H1 (cell line): ENCODE data around the gene SV2B. TPM values are rescaled to one million over a fixed set of nuclear protein-coding genes. Genes with fewer than 3 reads are reported as not detected.

Source experiments
- CTCF ChIA-PET: fragments of 300-600 bp; sonication (Branson Sonifier 250); formaldehyde crosslinking; loops from one replicate; lab custom pipeline; 2021; ENCODE audit not compliant: partially characterized antibody; lab: Charles Lee
- POLR2A ChIA-PET: fragments of 300-600 bp; sonication (Branson Sonifier 250); formaldehyde crosslinking; loops from one replicate; lab custom pipeline; 2021; ENCODE audit warnings: inconsistent platforms; ENCODE audit not compliant: partially characterized antibody; lab: Charles Lee
- DNase-seq, 2 experiments: peaks; one replicate each; pipeline versions ENCODE4 v3.0.0 to v3.0.0-alpha.2; 2010 to 2022; ENCODE audit warnings: low spot score in 2 of 2, low read depth in 1 of 2, mixed read lengths in 1 of 2
- FAIRE-seq: peaks from 2 replicates; lab custom pipeline; 2011; peaks lifted over from hg19 to GRCh38; lab: Jason Lieb, UNC
- H2AFZ ChIP-seq: 2 replicates; pipeline ENCODE4 v1.8.1; 2012; ENCODE audit warnings: low read length, inconsistent platforms
- H2AK5ac ChIP-seq: 2 replicates; pipeline ENCODE4 v1.6.1; 2013; ENCODE audit warnings: low read depth, low read length
- H2BK120ac ChIP-seq: replicated peaks from 2 replicates; pipeline ENCODE3; 2013; ENCODE audit warnings: low read depth, low read length, inconsistent platforms
- H2BK12ac ChIP-seq: 2 replicates; pipeline ENCODE4 v1.6.1; 2013; ENCODE audit warnings: low read depth, low read length
- H2BK15ac ChIP-seq: 2 replicates; pipeline ENCODE4 v1.6.1; 2013; ENCODE audit warnings: low read length
- H2BK20ac ChIP-seq: 2 replicates; pipeline ENCODE4 v1.6.1; 2013; ENCODE audit warnings: low read length
- H2BK5ac ChIP-seq: 2 replicates; pipeline ENCODE4 v1.6.1; 2013; ENCODE audit warnings: low read depth, low read length
- H3K14ac ChIP-seq: 2 replicates; pipeline ENCODE4 v1.6.1; 2013; ENCODE audit warnings: inconsistent platforms; ENCODE audit not compliant: insufficient read length
- H3K18ac ChIP-seq: 2 replicates; pipeline ENCODE4 v1.6.1; 2013; ENCODE audit warnings: low read length; ENCODE audit errors: extremely low read depth
- H3K23ac ChIP-seq: 2 replicates; pipeline ENCODE4 v1.6.1; 2013; ENCODE audit warnings: inconsistent platforms; ENCODE audit not compliant: insufficient read length
- H3K23me2 ChIP-seq: 2 replicates; pipeline ENCODE4 v1.6.1; 2013; ENCODE audit warnings: low read depth, low read length
- H3K27ac ChIP-seq: 2 replicates; pipeline ENCODE4 v1.6.1; 2011; ENCODE audit warnings: low read depth, low read length, inconsistent platforms
- H3K27me3 ChIP-seq, 4 experiments: replicated peaks in 1 of 4; 1 replicate in 1 of 4; 2 replicates in 3 of 4; pipeline versions ENCODE4 v1.6.1 to v1.8.1; 2011 to 2013; ENCODE audit warnings: low read length in 3 of 4, mild to moderate bottlenecking in 3 of 4, inconsistent platforms in 2 of 4, mixed read lengths in 2 of 4, moderate library complexity in 1 of 4; ENCODE audit not compliant: control insufficient read depth in 3 of 4, insufficient read depth in 3 of 4; ENCODE audit errors: extremely low read depth in 1 of 4
- H3K36me3 ChIP-seq, 4 experiments: 2 replicates each; pipeline versions ENCODE4 v1.6.1 to v1.8.1; 2011 to 2013; ENCODE audit warnings: mild to moderate bottlenecking in 4 of 4, low read length in 3 of 4, moderate library complexity in 2 of 4, control low read depth in 1 of 4, inconsistent platforms in 1 of 4; ENCODE audit not compliant: insufficient read depth in 4 of 4, control insufficient read depth in 2 of 4
- H3K4ac ChIP-seq: replicated peaks from 2 replicates; pipeline ENCODE3; 2013; ENCODE audit warnings: low read length, low read depth, mixed read lengths, inconsistent platforms; ENCODE audit not compliant: insufficient read length
- H3K4me1 ChIP-seq, 4 experiments: replicated peaks in 1 of 4; 1 replicate in 1 of 4; 2 replicates in 3 of 4; pipeline versions ENCODE4 v1.6.1 to v1.8.1; 2011 to 2013; ENCODE audit warnings: low read length in 3 of 4, inconsistent platforms in 2 of 4, mixed read lengths in 1 of 4; ENCODE audit not compliant: insufficient read depth in 4 of 4, control insufficient read depth in 3 of 4
- H3K4me2 ChIP-seq, 2 experiments: 2 replicates each; pipeline versions ENCODE4 v1.6.1 to v1.8.1; 2011 to 2013; ENCODE audit warnings: low read depth in 2 of 2, low read length in 2 of 2, control low read depth in 1 of 2, inconsistent platforms in 1 of 2, mild to moderate bottlenecking in 1 of 2; ENCODE audit not compliant: insufficient read depth in 1 of 2
- H3K4me3 ChIP-seq, 4 experiments: fragments of 200-600, 300-600 bp in 1 of 4; sonication (generic), shearing (Covaris generic), sonication (Bioruptor Twin) in 1 of 4; 2 replicates each; pipeline versions ENCODE4 v1.5.1 to v1.8.1; 2011 to 2016; ENCODE audit warnings: low read length in 4 of 4, low read depth in 3 of 4, control low read depth in 2 of 4, inconsistent platforms in 2 of 4, mild to moderate bottlenecking in 2 of 4, mixed read lengths in 1 of 4, moderate library complexity in 1 of 4; ENCODE audit not compliant: insufficient read depth in 2 of 4; ENCODE audit errors: extremely low read depth in 1 of 4
- H3K56ac ChIP-seq: replicated peaks from 2 replicates; pipeline ENCODE3; 2013; ENCODE audit warnings: low read depth, mild to moderate bottlenecking, mixed read lengths, low read length, inconsistent platforms; ENCODE audit not compliant: insufficient read length
- H3K79me1 ChIP-seq: 2 replicates; pipeline ENCODE4 v1.6.1; 2013; ENCODE audit warnings: low read depth, low read length, control low read depth
- H3K79me2 ChIP-seq, 2 experiments: 2 replicates each; pipeline versions ENCODE4 v1.6.1 to v1.8.1; 2012 to 2013; ENCODE audit warnings: low read length in 2 of 2, mild to moderate bottlenecking in 2 of 2, inconsistent platforms in 1 of 2; ENCODE audit not compliant: insufficient read depth in 2 of 2, control insufficient read depth in 1 of 2
- H3K9ac ChIP-seq, 4 experiments: replicated peaks in 1 of 4; 1 replicate in 1 of 4; 2 replicates in 3 of 4; pipeline versions ENCODE4 v1.6.1 to v1.8.1; 2011 to 2013; ENCODE audit warnings: low read depth in 3 of 4, low read length in 3 of 4, control low read depth in 2 of 4, mild to moderate bottlenecking in 2 of 4, moderate library complexity in 2 of 4, inconsistent platforms in 1 of 4; ENCODE audit errors: extremely low read depth in 1 of 4
- H3K9me3 ChIP-seq, 2 experiments: 2 replicates each; pipeline versions ENCODE4 v1.6.1 to v1.8.1; 2012 to 2013; ENCODE audit warnings: mild to moderate bottlenecking in 2 of 2, moderate library complexity in 2 of 2, control low read depth in 1 of 2, inconsistent platforms in 1 of 2, low read depth in 1 of 2, low read length in 1 of 2, mixed read lengths in 1 of 2; ENCODE audit not compliant: insufficient read depth in 2 of 2
- H4K20me1 ChIP-seq, 2 experiments: replicated peaks in 1 of 2; 2 replicates each; pipeline versions ENCODE3 to v1.8.1; 2011 to 2013; ENCODE audit warnings: inconsistent platforms in 2 of 2, low read length in 2 of 2, mild to moderate bottlenecking in 1 of 2; ENCODE audit not compliant: insufficient read depth in 2 of 2, control insufficient read depth in 1 of 2
- H4K5ac ChIP-seq: 2 replicates; pipeline ENCODE4 v1.6.1; 2013; ENCODE audit warnings: low read length, low read depth, mixed read lengths, inconsistent platforms; ENCODE audit not compliant: insufficient read length
- H4K8ac ChIP-seq: 2 replicates; pipeline ENCODE4 v1.8.0; 2013; ENCODE audit warnings: mild to moderate bottlenecking, moderate library complexity, low read length, inconsistent platforms; ENCODE audit not compliant: insufficient read depth; ENCODE audit errors: extremely low read depth
- H4K91ac ChIP-seq: replicated peaks from 2 replicates; pipeline ENCODE3; 2013; ENCODE audit warnings: low read length, mixed read lengths, inconsistent platforms; ENCODE audit not compliant: insufficient read length
- ATF2 ChIP-seq: IDR thresholded peaks from 2 replicates; pipeline ENCODE4 v1.6.1; 2012; ENCODE audit warnings: low read length, inconsistent platforms
- CTCF ChIP-seq, 3 experiments: IDR thresholded peaks; 1 replicate in 2 of 3; 2 replicates in 1 of 3; pipeline versions ENCODE4 v1.5.1 to v1.6.1; 2011; ENCODE audit warnings: low read length in 3 of 3, mild to moderate bottlenecking in 3 of 3, inconsistent platforms in 2 of 3, low read depth in 1 of 3, moderate library complexity in 1 of 3; ENCODE audit not compliant: insufficient read depth in 1 of 3; ENCODE audit errors: control extremely low read depth in 1 of 3
- HDAC6 ChIP-seq: IDR thresholded peaks from one replicate; pipeline ENCODE4 v1.7.1; 2012; ENCODE audit warnings: low read depth, mild to moderate bottlenecking, inconsistent platforms, low read length, moderate library complexity
- SAP30 ChIP-seq: fragments of 300-600 bp; sonication (generic); IDR thresholded peaks from 2 replicates; pipeline ENCODE4 v1.7.1; 2012; ENCODE audit warnings: low read length, moderate library complexity, mild to moderate bottlenecking, inconsistent platforms; ENCODE audit not compliant: insufficient read depth, insufficient replicate concordance
- TAF7 ChIP-seq: optimal IDR thresholded peaks from 2 replicates; pipeline ENCODE3; 2011; ENCODE audit warnings: low read depth, mild to moderate bottlenecking, inconsistent platforms, low read length, moderate library complexity, borderline replicate concordance
- WGBS, 2 experiments: shearing (Covaris generic) in 1 of 2; methylation state at CpG; one replicate each; pipeline versions ENCODE4 v1.1.6 to v1.1.7; 2013 to 2015; ENCODE audit warnings: low lambda C conversion rate in 2 of 2, mixed read lengths in 2 of 2, inconsistent platforms in 1 of 2, low coverage in 1 of 2, missing lambda C conversion rate in 1 of 2; ENCODE audit not compliant: insufficient replicate concordance in 2 of 2, insufficient coverage in 1 of 2, insufficient read length in 1 of 2; ENCODE audit errors: extremely low coverage in 1 of 2, missing lambda C conversion rate in 1 of 2; 5-methylcytosine and 5-hydroxymethylcytosine counted together
- polyA plus RNA-seq, 7 experiments: library from polyadenylated mRNA; depleted of rRNA in 3 of 7; stranded (reverse) in 5 of 7; unstranded in 2 of 7; fragments of >200 nt in 5 of 7; fragments of 200-250 nt in 2 of 7; gene quantifications; 1 replicate in 5 of 7; 2 replicates in 1 of 7; 4 replicates in 1 of 7; pipeline versions ENCODE4 v1.2.1 to v1.2.3, GENCODE V29; 2011 to 2013; ENCODE audit warnings: missing spikeins in 2 of 7, mixed read lengths in 2 of 7
- total RNA-seq: library from RNA; stranded (reverse); fragmentation: NEBNext Ultra II Directional; extraction: Animal tissue kit (Norgen Biotek cat#: 25700); gene quantifications from 2 replicates; pipeline ENCODE4 v1.2.1, GENCODE V29; 2021

The SV2B gene
- total and polyA plus RNA-seq, 2 of the 8 experiments (the other 6 are each of a cell fraction or from before 2014, with no cell fraction given): 0.09 to 0.20 TPM

DNA sequence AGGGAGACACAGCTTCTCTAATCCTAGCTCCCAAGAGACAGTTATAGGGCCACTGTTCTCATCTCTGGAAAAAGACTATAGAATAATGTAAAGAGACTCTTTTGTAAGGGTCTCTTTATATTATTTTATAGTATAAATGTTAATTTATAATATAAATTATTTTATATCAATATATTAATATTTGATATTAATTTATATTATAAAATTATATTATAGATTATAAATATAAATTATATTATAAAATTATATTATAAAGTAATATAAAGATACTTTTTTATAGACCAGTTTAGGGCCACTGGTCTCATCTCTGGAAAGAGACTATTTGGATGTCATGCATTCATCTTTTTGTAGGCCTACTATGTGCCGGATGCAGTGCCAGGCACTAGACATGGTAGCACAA lies 53.9 kb downstream of the SV2B start:
- Histone ChIP-seq H2BK5ac (no peak overlapping the region), H4K20me1 (no peaks in the 10 kb centered on the region), H2BK12ac (no peak overlapping the region), H2BK15ac (no peak overlapping the region), H3K4me1 (no peaks in the 10 kb centered on the region), H3K9me3 (no peaks in the 10 kb centered on the region), H3K4ac (no peak overlapping the region), H3K79me1 (no peaks in the 10 kb centered on the region), H3K4me2 (no peak overlapping the region), H3K56ac (no peak overlapping the region), H3K4me3 (no peak overlapping the region), H3K27ac (no peak overlapping the region), H3K27me3 (no peaks in the 10 kb centered on the region), H2BK20ac (no peak overlapping the region), H2AFZ (no peak overlapping the region), H3K79me2 (no peaks in the 10 kb centered on the region), H2AK5ac (no peak overlapping the region), H4K91ac (no peak overlapping the region), H3K9ac (no peak overlapping the region), H4K8ac (no peak overlapping the region), H3K14ac (no peak overlapping the region), H3K36me3 (no peaks in the 10 kb centered on the region), H3K18ac (no peak overlapping the region), H4K5ac (no peak overlapping the region), H2BK120ac (no peak overlapping the region), H3K23ac (no peak overlapping the region), H3K23me2 (no peaks in the 10 kb centered on the region)
- POLR2A ChIA-PET: no interaction called here
- CTCF ChIA-PET: interaction anchor here (1.1 to 6.5 kb wide), 3 partner anchors 14 to 94 kb away, joined by 3 to 30 read pairs (median 4); no protein-coding TSS in a partner anchor
- DNase-seq (no peak), FAIRE-seq (no peak)
- 90% methylated on average over 1 of the region's 1 CpG; no CpG with 5 or more reads in 1 of the 2 experiments for WGBS, 2 experiments
- TF ChIP-seq ATF2: no peak
- TF ChIP-seq HDAC6: no peak
- TF ChIP-seq SAP30: no peak
- no peak for TF ChIP-seq CTCF (IDR thresholded peaks at IDR 0.05; ENCODE audit: control extremely low read depth in 1 of 3, insufficient read depth in 1 of 3, low read depth in 1 of 3, low read length in 3 of 3)
- no peak for TF ChIP-seq TAF7
